Measurements from ENCODE around the gene FLVCR2. TPM values are rescaled to one million over a fixed set of nuclear protein-coding genes. Genes with fewer than 3 reads are reported as not detected.
A peak's percentile ranks its signal among the peaks of the same experiment; 100 is the strongest.

The FLVCR2 gene, protein sequence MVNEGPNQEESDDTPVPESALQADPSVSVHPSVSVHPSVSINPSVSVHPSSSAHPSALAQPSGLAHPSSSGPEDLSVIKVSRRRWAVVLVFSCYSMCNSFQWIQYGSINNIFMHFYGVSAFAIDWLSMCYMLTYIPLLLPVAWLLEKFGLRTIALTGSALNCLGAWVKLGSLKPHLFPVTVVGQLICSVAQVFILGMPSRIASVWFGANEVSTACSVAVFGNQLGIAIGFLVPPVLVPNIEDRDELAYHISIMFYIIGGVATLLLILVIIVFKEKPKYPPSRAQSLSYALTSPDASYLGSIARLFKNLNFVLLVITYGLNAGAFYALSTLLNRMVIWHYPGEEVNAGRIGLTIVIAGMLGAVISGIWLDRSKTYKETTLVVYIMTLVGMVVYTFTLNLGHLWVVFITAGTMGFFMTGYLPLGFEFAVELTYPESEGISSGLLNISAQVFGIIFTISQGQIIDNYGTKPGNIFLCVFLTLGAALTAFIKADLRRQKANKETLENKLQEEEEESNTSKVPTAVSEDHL
- total RNA-seq (2021) (12.4 and 35.7 TPM in 2 replicates), Bru-seq, nascent RNA (percentile 41 among the genes with signal in this experiment), BruChase-seq, experiment 1, labeled RNA remaining after a 2-hour chase (percentile 46 among the genes with signal in this experiment), BruChase-seq, experiment 2, labeled RNA remaining after a 6-hour chase (percentile 34 among the genes with signal in this experiment)
- long read RNA-seq, transcript FLVCR2-201 (10 exons, 3,632 nt): major isoform, 6 of 7 reads
- long read RNA-seq, partial matches to known transcripts: 1 of 7 reads
- long read RNA-seq, other reads (novel, unspliced or antisense): 0 of 7 reads

DNA sequence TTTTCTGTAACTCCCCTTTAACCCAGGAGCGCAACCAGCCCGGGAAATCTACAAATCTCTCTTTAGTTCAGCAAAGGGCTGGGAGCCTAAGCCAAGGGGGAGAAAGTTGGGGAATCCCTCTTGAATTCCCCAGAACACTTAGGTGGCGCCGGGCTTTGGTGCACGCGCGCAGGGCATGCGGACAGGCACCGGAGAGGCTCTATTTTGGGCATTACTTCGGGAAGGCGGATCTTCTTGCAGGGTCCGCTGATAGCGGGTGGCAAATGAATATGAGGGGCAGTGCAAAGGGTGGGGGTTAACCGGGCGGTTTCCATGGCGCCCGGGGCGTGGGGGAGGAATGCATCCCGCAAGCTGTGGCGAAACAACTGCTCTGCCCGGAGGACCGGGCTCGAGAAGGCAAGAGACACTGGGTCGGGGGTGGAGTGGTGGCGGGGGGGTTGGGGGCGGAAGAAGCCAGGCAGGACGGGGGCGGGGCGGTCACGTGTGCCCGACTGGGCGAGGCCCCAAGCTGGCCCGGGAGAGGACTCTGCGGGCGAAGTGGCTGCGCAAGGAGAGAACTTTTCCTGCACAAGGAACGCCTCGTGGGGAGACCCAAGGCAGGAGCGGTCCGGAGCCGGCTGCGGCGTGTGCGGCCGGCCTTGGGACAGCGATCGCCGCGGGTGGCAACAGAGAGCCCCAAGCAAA is at the start of gene FLVCR2:
Gene FLVCR2 (plus strand): TSS at position 519 of the 684 bp plus-strand sequence. CDS start 353 bp downstream, outside the sequence.
- peak within 1 kb of the TSS; percentile 91 for H3K4me2 ChIP-seq
- peaks cover 18% of the 10 kb centered on the region; the same call in 1 of the 2 replicates for H3F3A ChIP-seq (ENCODE audit: insufficient read depth, low read depth)
- no peaks in the 10 kb centered on the region for H3K27me3 ChIP-seq (ENCODE audit: insufficient read depth, low read depth)
- TF ChIP-seq, protein P1, sequence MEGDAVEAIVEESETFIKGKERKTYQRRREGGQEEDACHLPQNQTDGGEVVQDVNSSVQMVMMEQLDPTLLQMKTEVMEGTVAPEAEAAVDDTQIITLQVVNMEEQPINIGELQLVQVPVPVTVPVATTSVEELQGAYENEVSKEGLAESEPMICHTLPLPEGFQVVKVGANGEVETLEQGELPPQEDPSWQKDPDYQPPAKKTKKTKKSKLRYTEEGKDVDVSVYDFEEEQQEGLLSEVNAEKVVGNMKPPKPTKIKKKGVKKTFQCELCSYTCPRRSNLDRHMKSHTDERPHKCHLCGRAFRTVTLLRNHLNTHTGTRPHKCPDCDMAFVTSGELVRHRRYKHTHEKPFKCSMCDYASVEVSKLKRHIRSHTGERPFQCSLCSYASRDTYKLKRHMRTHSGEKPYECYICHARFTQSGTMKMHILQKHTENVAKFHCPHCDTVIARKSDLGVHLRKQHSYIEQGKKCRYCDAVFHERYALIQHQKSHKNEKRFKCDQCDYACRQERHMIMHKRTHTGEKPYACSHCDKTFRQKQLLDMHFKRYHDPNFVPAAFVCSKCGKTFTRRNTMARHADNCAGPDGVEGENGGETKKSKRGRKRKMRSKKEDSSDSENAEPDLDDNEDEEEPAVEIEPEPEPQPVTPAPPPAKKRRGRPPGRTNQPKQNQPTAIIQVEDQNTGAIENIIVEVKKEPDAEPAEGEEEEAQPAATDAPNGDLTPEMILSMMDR (conservative IDR thresholded peaks at IDR 0.05): no peak
- no peak for TF ChIP-seq EZH2 (IDR thresholded peaks at IDR 0.05; ENCODE audit: low read depth)
- POLR2A ChIA-PET (ENCODE audit: unreplicated experiment): interaction anchor here (0.5 to 0.7 kb wide), 5 partner anchors 27 to 404 kb away, joined by 3 to 7 read pairs (median 5); no protein-coding TSS in a partner anchor
- no peaks in the 10 kb centered on the region for H3K9me2 ChIP-seq (ENCODE audit: insufficient read depth)
- peak; percentile 72 to 92 for DNase-seq
- peak within 1 kb of the TSS; percentile 41 for H3K27ac ChIP-seq
- H3K79me2 ChIP-seq (ENCODE audit: low read depth): no peaks in the 10 kb centered on the region
- H3K9me3 ChIP-seq (ENCODE audit: insufficient read depth, low read depth): no peaks in the 10 kb centered on the region
- H3K4me1 ChIP-seq (replicated peaks; ENCODE audit: insufficient read depth): peaks cover 30% of the 10 kb centered on the region
- intact Hi-C loops (cut with micrococcal nuclease; ENCODE audit: unreplicated experiment): loop anchor here (1.0 to 10.0 kb wide), 7 partner anchors 76 to 1069 kb away; partner anchors contain the start of genes GPATCH2L and NEK9
- H3K36me3 ChIP-seq (ENCODE audit: low read depth): no peaks in the 10 kb centered on the region
- peak within 1 kb of the TSS; percentile 88 for H2AFZ ChIP-seq
- no TSS peak for BruUV-seq (replicated peaks)
- no peaks in the 10 kb centered on the region for H4K20me1 ChIP-seq (ENCODE audit: insufficient read depth)
- peak within 1 kb of the TSS; percentile 67 for H3K4me3 ChIP-seq
- CTCF ChIA-PET: interaction anchor here (0.6 to 4.8 kb wide), 21 partner anchors 17 to 478 kb away, joined by 3 to 82 read pairs (median 5); partner anchors contain the start of genes ERG28, IFT43, TGFB3 and TTLL5

DNA sequence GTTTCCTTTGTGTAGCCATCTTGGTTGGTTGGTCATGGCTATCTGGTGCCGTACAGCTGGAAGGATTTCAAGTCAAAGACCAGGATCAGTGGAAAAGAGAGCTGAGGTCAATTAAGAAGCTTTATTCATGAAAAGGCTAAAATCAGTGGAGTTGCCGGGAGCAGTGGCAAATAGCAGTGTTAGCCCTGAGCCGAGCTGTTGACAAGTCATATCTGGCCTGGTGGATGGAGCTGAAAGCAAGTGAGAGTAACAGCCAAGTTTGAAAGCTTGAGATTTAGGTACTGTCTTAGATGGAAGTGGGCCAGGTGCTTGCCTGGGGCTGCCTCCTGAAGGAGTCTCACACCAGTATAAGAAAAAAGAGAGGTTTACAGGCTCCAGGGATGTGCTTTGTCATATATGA is 47.2 kb upstream of the FLVCR2 start:
- no TSS peak for BruUV-seq (replicated peaks)
- DNase-seq: no peak

More for the DNA sequence above, 47.2 kb upstream of the FLVCR2 start:
- Histone ChIP-seq H3K9me2 (ENCODE audit: insufficient read depth) (no peaks in the 10 kb centered on the region), H3K79me2 (ENCODE audit: low read depth) (peaks cover 32% of the 10 kb centered on the region), H3K36me3 (ENCODE audit: low read depth) (peaks cover 46% of the 10 kb centered on the region), H3F3A (ENCODE audit: insufficient read depth, low read depth) (peaks cover 39% of the 10 kb centered on the region), H2AFZ (no peak overlapping the region), H3K4me3 (no peak overlapping the region), H4K20me1 (ENCODE audit: insufficient read depth) (no peaks in the 10 kb centered on the region), H3K9me3 (ENCODE audit: insufficient read depth, low read depth) (peaks cover 3% of the 10 kb centered on the region; the same call in 1 of the 2 replicates), H3K27me3 (ENCODE audit: insufficient read depth, low read depth) (no peaks in the 10 kb centered on the region), H3K4me2 (peak overlapping the region; percentile 15), H3K4me1 (replicated peaks; ENCODE audit: insufficient read depth) (peaks cover 48% of the 10 kb centered on the region), H3K27ac (peak overlapping the region; percentile 33)
- no peak for TF ChIP-seq EZH2 (IDR thresholded peaks at IDR 0.05; ENCODE audit: low read depth)
- TF ChIP-seq, protein P1 (conservative IDR thresholded peaks at IDR 0.05): no peak
- intact Hi-C loops (cut with micrococcal nuclease; ENCODE audit: unreplicated experiment): loop anchor here (1.0 kb wide), 1 partner anchor 10 kb away; no protein-coding TSS in a partner anchor
- ChIA-PET CTCF (interaction anchor here (0.6 kb wide), 2 partner anchors 18 to 43 kb away, joined by 3 to 4 read pairs; no protein-coding TSS in a partner anchor), POLR2A (ENCODE audit: unreplicated experiment) (interaction anchor here (0.5 to 0.6 kb wide), 2 partner anchors 9 to 353 kb away, joined by 4 read pairs; partner anchors contain the start of gene BATF)

Data from PC-9 (cell line).